Ovary (tissue), 9 donors: ENCODE measurements around the gene SRSF6. TPM values are rescaled to one million over a fixed set of nuclear protein-coding genes. Genes with fewer than 3 reads are reported as not detected.
"Not testable (repeated sequence)": the region's sequence is repeated elsewhere in the genome, so short reads cannot be mapped to it uniquely, and the experiment has no call there.

Experiments used
- DNase-seq, 5 donors: peaks; one replicate each; pipeline ENCODE4 v3.0.0-alpha.2; 2019 to 2020
- H3K27ac ChIP-seq, 2 donors: fragments of 200-600 bp; one replicate each; pipeline versions ENCODE4 v1.5.1 to v1.8.0; 2019 to 2022
- H3K27me3 ChIP-seq: fragments of 200-600 bp; one replicate; pipeline ENCODE4 v1.8.0; 2022
- H3K36me3 ChIP-seq: fragments of 200-600 bp; sonication (generic); one replicate; pipeline ENCODE4 v1.5.1; 2019
- H3K4me1 ChIP-seq: one replicate; pipeline ENCODE4 v1.8.1; 2013; ENCODE audit warnings: mild to moderate bottlenecking, moderate library complexity; ENCODE audit not compliant: insufficient read depth
- H3K4me3 ChIP-seq: fragments of 200-600 bp; sonication (generic); one replicate; pipeline ENCODE4 v1.5.1; 2017
- H3K9me3 ChIP-seq, 2 donors: fragments of 200-600 bp in 1 of 2; sonication (generic) in 1 of 2; one replicate each; pipeline versions ENCODE4 v1.5.1 to v1.8.1; 2013 to 2019; ENCODE audit warnings: mild to moderate bottlenecking in 1 of 2, moderate library complexity in 1 of 2
- CTCF ChIP-seq, 3 donors: fragments of 450-650 bp in 2 of 3; fragments of 200-600 bp in 1 of 3; IDR thresholded peaks; one replicate each; pipeline versions ENCODE4 v1.5.1 to v1.8.0; 2016 to 2022; ENCODE audit warnings: antibody characterized with exemption in 3 of 3, mild to moderate bottlenecking in 1 of 3
- EP300 ChIP-seq: sonication (generic); formaldehyde crosslinking; IDR thresholded peaks from one replicate; pipeline ENCODE4 v1.6.1; 2017; ENCODE audit warnings: antibody characterized with exemption
- POLR2A ChIP-seq: fragments of 450-650 bp; IDR thresholded peaks from one replicate; pipeline ENCODE4 v1.6.1; 2017; ENCODE audit warnings: antibody characterized with exemption, mild to moderate bottlenecking, moderate library complexity
- whole genome bisulfite sequencing, 3 donors: extraction: QIAGEN DNeasy Blood & Tissue Kit in 1 of 3; methylation state at CpG; one replicate each; pipeline versions ENCODE4 v1.1.5 to v1.1.7; 2013 to 2017; 5-methylcytosine and 5-hydroxymethylcytosine counted together
- intact Hi-C, 4 donors: fragments of 100-400 bp; cut with DNase I; formaldehyde crosslinking; loops; one replicate each; pipeline versions ENCODE4 v1.11.0 to v1.15.1; 2022 to 2023
- polyA plus RNA-seq, 2 donors: library from polyadenylated mRNA; stranded (reverse); fragments of 200-250 nt in 1 of 2; fragments of 350-450 nt in 1 of 2; fragmentation: Illumina TruSeq in 1 of 2; extraction: RNeasy Lipid Tissue Mini Kit (QIAGEN cat#74804) in 1 of 2; gene quantifications; one replicate each; pipeline ENCODE4 v1.2.3, GENCODE V29; 2013 to 2014
- total RNA-seq, 7 donors: library from RNA; depleted of rRNA in 2 of 7; stranded (reverse); fragments of >200 nt in 2 of 7; fragmentation: NEBNext Ultra II Directional in 3 of 7; extraction: Animal tissue kit (Norgen Biotek cat#: 25700) in 3 of 7; gene quantifications; one replicate each; pipeline versions ENCODE4 v1.1.0 to v1.2.4, GENCODE V29; 2016 to 2023
- donor health status: DM: no; HTN: no; CAD: no; lungs with moderate emphysema.
- donor health status: DM: no; HTN: no; CAD: no.
- donor health status: Bipolar disorder and iron deficiency.
- donor health status: DM: yes; HTN: yes; CAD: no.
- donor health status: DM: no; HTN: no; CAD: no.
- donor health status: DM: yes; HTN: yes; CAD: no.

The SRSF6 gene
- total and polyA plus RNA-seq, 9 donors = 69.7 to 163 (median 122) TPM

GRCh38 chr20:43452404-43453126 is 5.1 kb upstream of the SRSF6 start:
- 83 to 88% (median 86%) methylated on average over 15 of the region's 15 CpGs for WGBS, 3 donors
- intact Hi-C loops = loop anchor here in 2 of 4 donors (10.0 kb wide), 2 partner anchors 132 to 742 kb away; no protein-coding TSS in a partner anchor
- Histone ChIP-seq H3K27ac (no peak overlapping the region), H3K27me3 (no peaks in the 10 kb centered on the region), H3K4me3 (no peak overlapping the region), H3K36me3 (no peaks in the 10 kb centered on the region), H3K9me3 (no peaks in the 10 kb centered on the region), H3K4me1 (no peaks in the 10 kb centered on the region)
- DNase-seq = no peak
- TF ChIP-seq POLR2A (no peak), CTCF (IDR thresholded peaks at IDR 0.05) (no peak), EP300 (no peak)

GRCh38 chr20:43456252-43456651 is 1.4 kb upstream of the SRSF6 start:
- intact Hi-C loops = loop anchor here in 2 of 4 donors (10.0 kb wide), 2 partner anchors 129 to 739 kb away; no protein-coding TSS in a partner anchor
- 83 to 88% (median 87%) methylated on average over 8 of the region's 8 CpGs for WGBS, 3 donors
- not testable (repeated sequence) for H3K4me3 ChIP-seq, H3K9me3 ChIP-seq, H3K27me3 ChIP-seq, H3K36me3 ChIP-seq, H3K4me1 ChIP-seq
- H3K27ac ChIP-seq = peak overlapping the region in 1 of 2 donors; percentile 100
- DNase-seq = peak in 1 of 5 donors; percentile 31

- peak; percentile 83 to 90 (median 85) for DNase-seq
- WGBS, 3 donors = 0 to 1% (median 0%) methylated on average over 33 to 53 of the region's 53 CpGs
- Histone ChIP-seq H3K4me1 (peaks cover 7% of the 10 kb centered on the region), H3K4me3 (peak overlapping the region; percentile 97), H3K36me3 (no peaks in the 10 kb centered on the region), H3K9me3 (no peaks in the 10 kb centered on the region), H3K27ac (peak overlapping the region; percentile 99 to 100), H3K27me3 (no peaks in the 10 kb centered on the region)
- TF ChIP-seq CTCF (IDR thresholded peaks at IDR 0.05) (no peak), EP300 (no peak), POLR2A (no peak)
- intact Hi-C loops = loop anchor here in 2 of 4 donors (10.0 kb wide), 2 partner anchors 128 to 738 kb away; no protein-coding TSS in a partner anchor
These were observed 672 bp upstream of the SRSF6 start for GRCh38 chr20:43456809-43457639.

GRCh38 chr20:43458422-43458924 is 777 bp downstream of the SRSF6 start:
- WGBS, 3 donors = 0 to 2% (median 2%) methylated on average over 19 to 41 of the region's 41 CpGs
- no peaks in the 10 kb centered on the region for H3K36me3 ChIP-seq
- peak overlapping the region; percentile 99 to 100 for H3K27ac ChIP-seq
- DNase-seq = no peak
- peak overlapping the region; percentile 97 for H3K4me3 ChIP-seq
- TF ChIP-seq EP300 (no peak), POLR2A (no peak), CTCF (IDR thresholded peaks at IDR 0.05) (no peak)
- intact Hi-C loops = loop anchor here in 2 of 4 donors (10.0 kb wide), 2 partner anchors 126 to 736 kb away; no protein-coding TSS in a partner anchor
- peaks cover 7% of the 10 kb centered on the region for H3K4me1 ChIP-seq
- no peaks in the 10 kb centered on the region for H3K27me3 ChIP-seq
- no peaks in the 10 kb centered on the region for H3K9me3 ChIP-seq
